SH-SY5Y (cell line): ENCODE measurements around the gene SLC5A5.

Source experiments
- GATA2 ChIP-seq: IDR thresholded peaks from 2 replicates; pipeline ENCODE4 v1.6.1; 2011; ENCODE audit warnings: mild to moderate bottlenecking, low read depth, low read length
- GATA3 ChIP-seq: IDR thresholded peaks from 2 replicates; pipeline ENCODE4 v1.6.1; 2011; ENCODE audit warnings: low read depth, mild to moderate bottlenecking, low read length, moderate library complexity

DNA sequence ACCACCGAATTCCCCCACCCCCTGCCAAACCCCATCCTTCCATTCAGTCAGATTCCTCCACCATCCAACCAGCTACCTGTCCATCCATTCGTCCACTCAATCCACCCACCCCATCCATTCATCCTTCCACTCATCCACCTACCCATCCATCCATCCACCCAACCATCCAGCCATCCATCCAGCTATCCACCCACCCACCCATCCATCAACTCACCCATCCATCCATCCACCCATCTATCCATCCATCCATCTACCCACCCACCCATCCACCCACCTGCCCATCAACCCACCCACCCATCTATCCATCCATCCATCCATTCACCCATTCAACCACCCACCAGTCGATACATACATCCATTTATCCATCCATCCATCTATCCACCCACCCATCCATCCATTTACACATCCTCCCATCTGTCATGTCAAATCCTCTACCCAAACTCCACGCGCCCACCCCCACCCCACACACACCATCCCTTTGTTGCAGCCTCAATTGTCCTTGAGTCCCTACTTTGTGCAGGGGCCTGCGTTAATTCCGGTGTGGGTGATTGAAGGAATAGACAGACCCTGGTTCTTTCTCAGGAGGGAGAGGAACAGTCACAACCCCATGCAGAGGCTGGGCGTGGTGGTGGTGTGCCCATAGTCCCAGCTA lies 5.3 kb upstream of the SLC5A5 start:
- TF ChIP-seq GATA2: no peak
- TF ChIP-seq GATA3: no peak
